HG03439 (cell line): ENCODE measurements around the gene LDLRAD3.

Experiments
- ATAC-seq: cut with Tn5 transposase; IDR thresholded peaks from one replicate; pipeline ENCODE4 v1.9.1; 2021; ENCODE audit warnings: mild to moderate bottlenecking, moderate library complexity; ENCODE audit not compliant: unreplicated experiment

Gene LDLRAD3

DNA sequence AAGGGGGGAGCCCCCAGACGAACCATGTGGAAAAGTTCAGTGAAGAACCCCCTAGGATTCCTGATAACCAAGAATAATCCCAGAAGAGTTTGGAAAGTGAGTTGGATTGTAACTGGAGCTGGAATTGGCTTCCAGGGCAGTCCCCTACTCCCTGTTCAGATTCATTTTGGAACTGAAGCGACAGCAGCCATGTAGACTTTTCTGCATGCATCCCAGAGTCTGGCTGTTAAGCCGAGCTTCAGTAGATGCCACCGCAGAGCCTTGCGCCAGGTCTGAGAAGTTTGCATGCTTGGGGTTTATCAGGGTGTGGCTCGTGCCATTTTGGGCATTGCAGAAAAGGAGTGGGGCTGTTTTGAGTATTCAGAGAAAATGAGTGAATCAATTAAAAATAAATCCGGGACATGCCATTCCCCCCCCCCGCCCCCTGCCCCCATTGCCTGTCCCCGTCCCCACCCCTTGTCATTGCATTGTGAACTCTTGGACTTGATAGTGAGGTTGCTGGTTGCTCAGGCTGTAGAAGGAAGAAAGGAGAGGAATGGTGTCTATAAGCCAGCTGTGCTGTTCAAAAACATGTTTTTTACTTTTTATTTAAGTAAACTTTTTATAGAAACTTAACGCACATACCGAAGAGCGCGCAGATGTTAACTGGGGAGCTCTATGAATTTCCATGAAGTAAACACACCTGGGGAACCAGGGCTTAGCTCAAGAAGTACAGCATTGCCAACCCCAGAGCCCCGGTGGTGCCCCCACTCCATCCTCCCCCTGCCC is 71.2 kb downstream of the LDLRAD3 start:
- no peak for ATAC-seq

DNA sequence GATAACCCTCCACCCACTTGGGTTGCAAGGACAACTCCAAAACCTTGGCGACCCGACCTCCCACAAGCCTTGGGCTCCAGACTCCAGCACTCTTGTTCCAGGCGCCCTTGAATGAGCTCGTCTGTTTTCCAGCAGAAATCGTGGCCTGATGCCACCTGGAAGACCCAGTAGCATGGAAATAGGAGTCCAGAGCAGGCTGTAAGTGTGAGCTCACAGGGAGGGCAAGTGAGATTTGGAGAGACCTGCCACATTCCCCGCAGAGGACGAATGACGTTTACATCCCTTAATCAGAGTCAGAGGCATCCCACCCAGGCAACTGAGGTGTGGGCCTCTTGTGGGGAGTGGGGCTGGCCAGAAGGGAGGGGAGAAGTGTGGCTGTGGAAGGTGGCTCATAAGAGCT is 71.9 kb downstream of the LDLRAD3 start:
- no peak for ATAC-seq

DNA sequence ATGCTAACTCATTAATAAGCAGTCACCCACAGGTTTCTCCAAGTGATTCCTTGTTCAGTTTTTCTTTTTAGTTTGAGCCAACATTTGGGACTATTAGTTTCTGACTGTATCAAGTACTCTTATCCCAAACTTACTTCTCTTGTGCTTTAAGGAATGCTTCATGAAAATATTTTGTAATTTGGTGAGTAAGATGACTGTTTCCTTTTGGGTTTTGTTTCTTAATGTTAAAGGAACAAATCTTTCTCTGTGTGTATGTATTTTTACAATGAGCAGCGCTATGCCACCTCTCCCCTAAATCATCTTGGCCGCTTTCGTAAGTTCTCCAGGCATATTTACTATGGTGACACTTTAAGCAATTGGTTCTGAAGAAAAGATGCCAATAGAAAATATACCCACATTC is 72.4 kb downstream of the LDLRAD3 start:
- no peak for ATAC-seq

DNA sequence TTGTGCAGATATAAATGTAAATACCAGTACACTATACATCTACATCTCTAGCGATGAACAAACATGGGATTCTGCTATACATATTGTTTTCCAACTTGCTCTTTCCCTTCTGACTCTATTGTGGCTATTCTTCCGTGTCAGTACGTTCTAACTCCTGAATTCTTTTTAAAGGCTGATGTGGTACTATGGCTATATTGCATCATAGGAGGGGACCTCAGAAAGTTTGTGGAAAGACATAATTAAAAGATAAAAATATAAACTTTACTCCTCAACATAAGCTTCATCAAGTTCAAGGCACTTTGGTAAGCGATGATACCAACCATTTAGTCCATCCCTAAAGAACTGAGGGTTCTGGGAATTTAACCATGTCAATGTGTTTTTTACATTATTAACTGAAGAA is 72.8 kb downstream of the LDLRAD3 start:
- ATAC-seq: no peak

DNA sequence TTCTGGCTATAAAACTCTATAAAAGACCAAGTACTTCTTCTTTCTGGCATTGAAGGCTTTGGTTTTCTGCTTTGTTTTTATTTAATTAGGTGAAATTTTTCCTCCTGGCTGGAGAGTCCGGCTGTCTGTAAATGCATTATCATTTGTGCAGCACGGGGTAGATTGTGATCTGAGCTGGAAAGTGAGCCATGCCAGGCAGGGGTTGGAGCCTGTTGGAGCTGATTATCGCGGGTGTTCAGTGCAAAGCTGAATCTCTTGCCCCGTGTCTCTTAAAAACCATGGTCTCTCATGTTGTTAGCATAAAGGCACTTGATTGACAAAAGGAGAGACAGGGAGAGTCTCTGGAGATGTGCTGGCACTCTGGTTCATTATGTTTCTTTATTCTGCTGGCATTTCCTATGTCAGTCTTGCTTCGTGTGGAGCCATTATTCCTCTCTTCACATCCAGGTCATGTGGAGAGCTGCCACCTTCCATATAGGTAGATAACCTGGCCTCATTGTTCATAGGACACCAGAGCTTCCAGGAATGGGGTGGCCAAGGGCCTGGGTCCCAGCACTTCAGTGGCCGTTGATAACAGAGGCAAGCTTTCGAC is 75.2 kb downstream of the LDLRAD3 start:
- ATAC-seq: no peak

DNA sequence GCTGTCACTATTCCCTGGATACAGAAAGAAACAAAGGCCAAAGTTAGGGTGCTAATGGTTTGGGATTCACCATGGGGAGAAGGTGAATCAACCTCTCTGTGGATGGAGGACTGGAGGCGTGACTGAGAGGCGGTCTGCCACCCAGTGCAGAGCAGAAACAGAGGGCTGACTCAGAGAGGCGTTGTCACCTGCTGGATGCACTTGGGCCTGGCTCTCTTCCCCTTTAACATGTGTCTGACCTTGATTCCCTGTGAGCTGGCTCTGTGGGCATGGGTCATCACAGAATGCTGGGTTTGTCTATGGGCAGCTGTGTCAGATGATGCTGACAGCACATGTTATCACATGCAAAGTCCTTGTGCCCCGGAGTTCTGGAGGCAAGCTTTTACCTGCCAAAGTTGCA is 75.9 kb downstream of the LDLRAD3 start:
- ATAC-seq: no peak

DNA sequence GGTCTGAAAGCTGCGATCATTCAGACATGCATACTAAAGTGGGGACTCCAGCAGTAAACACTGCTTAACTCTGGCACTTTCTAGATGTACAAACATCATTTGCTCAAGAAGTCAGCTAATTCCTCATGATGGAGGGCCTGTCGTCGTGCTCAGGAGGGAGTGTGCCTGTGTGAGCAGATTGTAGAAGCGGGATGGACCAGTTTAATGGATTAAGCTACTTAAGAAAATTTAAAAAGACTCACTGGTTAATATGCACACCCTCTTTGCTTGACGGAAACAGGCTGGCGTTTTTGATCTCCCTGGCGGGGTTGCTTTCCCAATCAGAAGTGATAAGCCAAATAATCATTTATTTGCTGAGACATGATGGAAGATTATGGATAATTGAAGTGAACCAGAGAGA is 79.0 kb downstream of the LDLRAD3 start:
- ATAC-seq: no peak

DNA sequence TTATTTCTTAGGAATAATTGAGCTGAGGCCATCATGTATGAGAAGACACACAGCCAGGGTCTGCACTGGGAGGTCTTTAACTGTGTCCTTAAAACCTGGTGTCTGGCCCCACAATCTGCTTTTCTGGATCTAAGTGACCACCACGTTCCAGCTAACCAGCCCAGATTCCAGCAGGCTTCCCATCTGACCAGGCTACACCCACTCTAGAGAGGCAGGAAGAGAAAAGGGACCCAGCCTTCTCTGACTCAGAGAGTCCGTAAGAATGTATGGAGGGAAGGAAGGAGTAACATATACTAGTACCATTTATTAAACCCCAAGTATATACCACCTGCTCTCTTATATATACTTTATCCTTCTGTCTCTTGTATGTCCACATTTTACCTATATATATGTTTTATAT is 80.1 kb downstream of the LDLRAD3 start:
- no peak for ATAC-seq

DNA sequence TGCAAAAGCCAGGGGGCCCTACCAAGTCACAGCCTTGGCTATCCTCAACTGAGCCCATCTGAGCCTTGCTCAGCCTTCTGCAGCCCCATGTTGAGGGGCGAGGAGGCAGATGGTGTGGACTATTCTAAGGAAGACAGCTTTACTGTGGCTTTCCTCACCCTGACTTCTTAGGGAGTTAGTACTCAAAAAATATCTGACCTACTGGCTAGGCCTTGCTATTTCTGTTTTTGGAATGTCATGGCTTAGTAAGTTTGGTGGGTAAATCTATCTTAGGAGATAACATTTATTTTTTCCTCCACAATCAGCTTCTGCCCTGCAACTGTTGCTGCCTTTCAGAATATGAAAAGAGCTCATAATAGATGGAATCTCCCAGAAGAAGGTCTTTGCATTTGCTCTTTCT is 80.9 kb downstream of the LDLRAD3 start:
- no peak for ATAC-seq

DNA sequence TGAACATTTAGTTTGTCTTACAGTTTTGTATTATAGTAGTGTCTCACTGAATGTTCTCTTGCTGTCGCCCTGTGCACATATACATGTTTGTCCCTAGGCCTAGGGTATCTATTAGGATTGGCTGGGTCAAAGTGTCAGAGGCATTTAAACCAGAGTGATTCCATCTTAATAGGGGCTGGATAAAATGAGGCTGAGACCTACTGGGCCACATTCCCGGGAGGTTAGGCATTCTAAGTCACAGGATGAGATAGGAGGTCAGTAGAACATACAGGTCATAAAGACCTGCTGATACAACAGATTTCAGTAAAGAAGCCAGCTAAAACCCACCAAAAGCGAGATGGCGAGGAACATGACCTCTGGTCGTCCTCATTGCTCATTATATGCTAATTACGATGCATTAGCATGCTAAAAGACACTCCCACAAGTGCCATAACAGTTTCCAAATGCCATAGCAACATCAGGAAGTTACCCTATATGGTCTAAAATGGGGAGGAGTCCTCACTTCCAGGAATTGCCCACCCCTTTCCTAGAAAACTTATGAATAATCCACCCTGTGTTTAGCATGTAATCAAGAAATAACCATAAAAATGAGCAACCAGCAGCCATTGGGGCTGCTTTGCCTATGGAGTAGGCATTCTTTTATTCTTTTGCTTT is 82.6 kb downstream of the LDLRAD3 start:
- ATAC-seq: no peak

DNA sequence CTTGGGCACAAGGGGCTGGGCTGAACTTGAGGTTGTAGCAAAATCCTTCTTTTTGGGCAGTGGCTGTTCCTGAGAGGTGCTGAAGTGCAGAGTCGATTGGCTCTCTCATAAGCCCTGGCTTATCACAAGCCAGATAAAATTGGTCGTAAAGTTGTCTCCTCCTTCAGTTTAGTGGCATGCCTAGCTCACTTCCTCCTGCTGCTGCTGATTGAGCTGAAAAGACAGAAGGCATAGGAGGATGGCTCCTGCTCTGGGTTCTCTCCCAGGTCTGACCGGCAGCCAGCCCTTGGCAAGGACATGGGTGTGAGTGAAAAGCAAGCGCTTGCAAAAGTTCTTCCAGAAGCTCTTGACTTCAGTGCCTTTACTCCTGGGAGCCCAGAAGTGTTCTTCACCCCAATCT is 83.9 kb downstream of the LDLRAD3 start:
- ATAC-seq: no peak

DNA sequence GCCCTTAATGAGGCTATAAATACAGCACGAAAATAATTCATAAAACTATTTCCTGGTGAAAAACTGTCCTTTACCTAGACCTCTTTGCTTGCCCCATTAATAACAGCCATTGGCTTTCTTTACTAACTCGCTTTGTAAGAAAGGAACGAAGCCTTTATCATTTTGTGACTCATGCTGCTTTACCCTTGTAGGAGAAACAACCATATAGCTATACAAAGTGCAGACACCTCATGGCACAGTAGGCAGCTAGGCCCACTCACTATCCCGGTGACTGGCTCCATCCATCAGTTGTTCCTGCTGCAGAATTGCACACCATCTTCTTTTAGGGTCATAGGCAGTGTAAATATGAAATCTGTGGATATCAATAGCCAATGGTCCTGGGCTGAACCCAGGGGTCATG is 85.8 kb downstream of the LDLRAD3 start:
- no peak for ATAC-seq

DNA sequence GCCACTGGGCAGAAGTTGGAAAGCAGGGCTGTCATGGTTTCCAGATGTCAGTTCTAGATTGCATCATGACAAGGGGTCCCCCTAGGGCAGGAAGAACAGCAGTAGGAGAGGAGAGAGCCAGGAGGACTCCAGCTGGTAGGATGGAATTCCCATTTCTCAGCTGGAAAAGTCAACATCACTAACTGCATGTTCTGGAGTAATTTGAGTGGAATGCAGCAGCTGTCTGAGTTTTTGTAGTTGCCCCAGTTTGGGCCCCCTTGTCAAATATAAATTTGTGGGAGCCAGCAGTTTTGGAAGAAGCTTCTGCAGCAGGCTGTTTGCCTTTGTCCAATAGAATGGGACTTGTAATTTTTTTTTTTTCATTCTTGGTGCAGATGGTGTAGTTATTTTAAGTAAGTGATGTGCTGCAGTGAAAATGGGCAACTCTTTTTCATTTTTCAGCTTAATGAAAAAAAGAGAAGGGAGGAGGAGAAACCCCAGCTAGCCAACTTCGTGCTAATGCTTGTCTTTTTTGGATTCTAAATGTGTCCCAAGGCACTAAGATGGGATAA is 86.9 kb downstream of the LDLRAD3 start:
- ATAC-seq: no peak

DNA sequence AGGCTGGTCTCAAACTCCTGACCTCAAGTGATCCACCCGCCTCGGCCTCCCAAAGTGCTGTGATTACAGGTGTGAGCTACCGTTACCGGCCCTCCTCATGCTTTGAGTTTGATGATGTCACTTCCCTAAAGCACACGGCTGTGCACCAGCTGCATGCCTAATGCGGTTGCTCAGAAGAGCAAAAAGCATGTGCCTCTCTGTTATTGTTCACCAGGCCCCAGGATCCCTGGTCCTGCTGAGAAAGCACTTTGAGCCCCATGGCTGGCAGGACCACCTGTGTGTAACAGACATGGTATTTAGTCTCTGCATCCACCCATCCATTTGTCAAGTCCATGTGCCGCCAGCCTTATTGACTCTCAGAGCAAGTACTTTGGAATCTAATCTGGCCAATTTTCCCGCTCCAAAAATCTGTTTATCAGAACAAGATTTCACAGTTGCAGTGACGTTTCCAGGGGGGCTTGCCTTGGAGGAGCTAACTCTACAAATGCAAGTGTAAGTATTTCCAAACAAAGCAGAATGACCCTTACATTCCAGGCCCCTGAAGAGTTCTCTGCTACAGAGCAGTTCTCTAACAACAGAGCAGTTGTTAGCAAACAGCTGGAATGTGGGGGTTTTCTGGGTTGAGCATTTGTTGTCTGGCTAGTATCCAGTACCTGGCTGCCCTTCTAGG is 89.4 kb downstream of the LDLRAD3 start:
- no peak for ATAC-seq

DNA sequence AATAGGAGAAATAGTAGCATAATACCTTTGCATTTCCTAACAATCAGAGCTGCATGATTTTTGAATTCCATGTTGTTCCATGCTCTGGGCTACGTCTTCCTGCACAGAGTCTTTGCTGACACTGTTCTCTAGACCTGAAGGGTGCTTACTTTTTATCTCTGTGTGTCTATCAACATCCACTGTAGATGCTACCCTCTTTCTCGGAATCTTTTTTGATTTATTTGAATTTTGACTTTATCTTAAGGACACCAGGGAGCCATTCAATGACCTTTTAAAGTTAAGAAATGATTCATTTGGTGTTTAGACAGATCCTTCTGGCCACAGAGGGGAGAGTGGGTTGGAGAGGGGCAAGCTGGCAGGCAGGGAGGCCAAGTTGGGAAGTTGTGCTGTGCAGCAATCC is 90.1 kb downstream of the LDLRAD3 start:
- ATAC-seq: no peak

DNA sequence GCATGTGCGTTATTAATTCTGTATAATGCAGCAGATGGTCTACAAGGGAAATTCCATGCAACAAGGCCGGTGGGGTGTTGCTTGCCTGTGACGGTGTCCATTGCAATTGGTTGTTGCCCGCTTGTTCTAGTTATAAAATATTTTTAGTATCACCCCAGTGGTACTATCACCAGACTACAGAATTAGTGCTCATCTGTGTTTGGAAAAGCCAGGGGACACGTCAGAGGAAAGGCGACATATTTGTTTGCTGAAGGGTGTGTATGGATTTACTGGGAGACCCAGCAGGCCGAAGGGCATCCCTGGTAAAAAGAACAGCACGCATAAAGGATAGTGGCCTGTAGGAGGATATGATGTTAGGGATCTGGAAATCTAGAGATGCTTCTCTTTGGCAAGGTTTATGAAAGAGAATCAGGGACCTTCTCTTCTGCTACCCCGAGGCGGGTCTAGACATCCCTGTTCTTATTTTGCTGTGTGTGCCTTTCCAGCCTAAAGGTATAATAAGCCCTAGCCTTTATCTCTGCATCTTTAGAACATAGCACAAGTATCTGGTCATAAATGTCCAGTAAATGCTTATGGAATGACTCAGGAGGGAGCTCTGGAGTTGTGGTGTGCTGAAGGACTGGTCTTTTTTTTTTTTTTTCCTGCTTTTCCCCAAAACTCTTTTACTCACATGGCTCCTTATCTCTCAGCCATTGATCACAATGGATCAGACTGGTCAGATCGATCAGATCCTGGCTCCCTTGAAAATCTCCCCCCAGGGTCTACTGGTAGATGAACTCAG is 90.9 kb downstream of the LDLRAD3 start:
- ATAC-seq: no peak

DNA sequence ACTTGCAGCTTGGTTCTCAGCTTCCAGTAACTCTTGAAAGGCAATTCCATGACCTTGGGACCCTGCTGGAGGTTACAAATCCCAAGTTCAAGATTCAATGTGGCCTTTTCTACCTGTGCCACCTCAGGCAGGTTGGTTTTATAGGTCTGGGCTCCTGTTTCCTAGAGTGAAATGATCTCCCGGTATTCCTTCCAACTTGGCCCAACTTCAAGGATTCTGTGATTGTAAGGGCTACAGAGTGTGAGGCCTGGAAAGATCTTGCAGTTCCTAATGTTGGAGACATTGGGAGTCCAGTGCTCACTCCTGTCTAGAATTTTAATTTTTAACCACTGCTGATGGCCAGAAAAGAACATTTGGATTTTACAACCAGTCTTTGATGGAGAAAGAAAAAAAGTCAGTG is 91.6 kb downstream of the LDLRAD3 start:
- no peak for ATAC-seq

DNA sequence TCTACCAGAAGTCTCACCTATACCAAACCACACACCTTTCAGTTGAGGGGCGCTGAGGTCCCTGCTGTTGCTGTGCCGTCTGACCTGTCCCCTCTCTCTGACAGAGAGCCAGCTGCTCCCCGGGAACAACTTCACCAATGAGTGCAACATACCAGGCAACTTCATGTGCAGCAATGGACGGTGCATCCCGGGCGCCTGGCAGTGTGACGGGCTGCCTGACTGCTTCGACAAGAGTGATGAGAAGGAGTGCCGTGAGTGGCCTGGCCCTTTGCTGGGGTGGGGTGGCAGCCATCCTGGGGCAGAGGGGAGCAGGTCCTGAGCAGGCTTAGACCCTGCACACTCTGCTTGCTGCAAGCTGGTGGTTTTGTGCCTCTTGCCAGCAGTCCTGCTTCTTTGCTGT is 92.1 kb downstream of the LDLRAD3 start:
- no peak for ATAC-seq

DNA sequence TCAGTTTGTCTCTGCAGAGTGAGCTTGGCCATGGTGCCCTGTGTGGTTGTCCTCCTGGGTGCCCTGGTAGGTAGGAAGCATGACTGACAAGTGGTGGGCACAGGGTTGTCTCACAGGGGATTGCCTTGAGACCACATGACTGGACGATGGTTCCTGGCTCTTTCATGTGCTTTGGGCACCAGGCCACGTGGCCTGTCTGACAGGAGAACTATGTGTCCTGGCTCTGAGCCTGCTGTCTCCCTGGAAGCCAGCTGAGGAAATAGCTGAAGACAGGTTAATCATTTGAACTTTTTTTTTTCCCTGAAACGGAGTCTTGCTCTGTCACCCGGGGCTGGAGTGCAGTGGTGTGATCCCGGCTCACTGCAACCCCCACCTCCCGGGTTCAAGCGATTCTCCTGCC is 93.2 kb downstream of the LDLRAD3 start:
- no peak for ATAC-seq

DNA sequence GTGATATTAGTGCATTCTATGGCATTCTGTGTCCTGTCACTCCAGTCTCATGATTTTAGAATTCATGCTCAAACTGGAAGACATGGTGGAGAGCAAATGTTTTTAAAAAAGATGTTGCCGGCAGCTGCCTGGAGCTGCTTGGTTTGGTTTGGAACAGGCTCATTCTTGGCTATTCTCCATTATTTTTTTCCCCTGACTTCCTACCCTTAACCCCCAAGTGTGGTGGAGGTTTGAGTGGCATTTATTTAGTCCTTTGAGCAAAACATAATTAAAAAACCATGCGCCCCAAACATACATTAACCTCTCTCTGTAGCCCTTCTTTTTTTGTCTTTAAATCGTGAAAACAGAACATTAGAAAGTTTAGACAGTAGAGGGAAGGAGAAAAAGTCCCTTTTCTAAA is 94.7 kb downstream of the LDLRAD3 start:
- ATAC-seq: no peak

DNA sequence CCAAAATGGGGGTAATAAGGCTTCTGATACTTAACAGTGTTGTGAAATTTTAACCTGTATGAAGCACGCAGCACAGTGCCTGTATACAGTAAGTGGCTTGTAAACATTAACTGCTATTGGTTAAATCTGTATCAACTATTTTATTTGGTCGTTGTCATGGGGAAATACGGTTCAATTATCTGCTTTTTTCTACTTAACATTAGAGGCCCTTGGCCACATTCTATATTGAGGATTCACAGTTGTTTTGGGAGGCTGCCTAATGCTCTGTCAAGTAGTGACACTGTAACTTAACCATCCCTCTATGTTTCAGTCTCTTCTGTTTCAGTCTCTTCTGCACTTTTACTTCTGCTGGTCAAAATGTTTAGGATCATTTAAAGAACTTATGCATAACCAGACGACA is 95.6 kb downstream of the LDLRAD3 start:
- ATAC-seq: no peak
